GM18951 (cell line): ENCODE measurements around the gene CENPP.
"Not testable (repeated sequence)": the region's sequence is repeated elsewhere in the genome, so short reads cannot be mapped to it uniquely, and the experiment has no call there.

Source experiments
- POLR2A ChIP-seq: IDR thresholded peaks from 4 replicates; pipeline ENCODE4 v1.6.1; 2011; ENCODE audit warnings: mild to moderate bottlenecking; ENCODE audit not compliant: insufficient read length, insufficient read depth; ENCODE audit errors: extremely low read depth
- in situ Hi-C: fragments of 300-500 bp; cut with MboI; formaldehyde crosslinking; loops from one replicate; pipeline ENCODE4 v1.12.0; 2022; ENCODE audit warnings: low sequenced_read_pairs, mixed read lengths, inconsistent platforms; ENCODE audit not compliant: unreplicated experiment

CENPP gene

GRCh38 chr9:92561374-92562330 is 235.9 kb downstream of the CENPP start:
- in situ Hi-C loops: no loop called here
- TF ChIP-seq POLR2A: no peak

DNA sequence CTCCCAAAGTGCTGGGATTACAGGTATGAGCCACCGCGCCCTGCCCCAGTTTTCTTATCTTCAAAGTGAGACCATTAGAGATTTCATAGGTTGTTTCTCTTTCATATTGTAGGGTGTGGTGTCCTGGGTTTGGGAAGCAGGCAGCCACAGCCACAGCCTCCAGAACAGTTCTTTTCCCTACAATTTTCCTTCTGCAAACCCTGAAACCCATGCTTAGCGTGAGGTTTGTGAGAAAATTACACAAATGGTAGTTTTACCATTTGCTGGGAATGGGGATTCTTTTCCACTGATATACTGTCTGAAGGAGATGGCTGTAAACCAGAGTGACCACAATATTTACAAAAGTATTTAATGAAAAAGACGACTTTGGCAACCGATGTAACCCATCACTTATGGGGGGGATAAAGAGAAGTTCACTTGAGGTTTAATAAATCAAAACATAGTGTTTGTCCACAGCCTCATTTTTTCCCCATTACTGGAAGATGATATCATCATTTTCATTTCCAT is 236.8 kb downstream of the CENPP start:
- in situ Hi-C loops: no loop called here
- TF ChIP-seq POLR2A: no peak

DNA sequence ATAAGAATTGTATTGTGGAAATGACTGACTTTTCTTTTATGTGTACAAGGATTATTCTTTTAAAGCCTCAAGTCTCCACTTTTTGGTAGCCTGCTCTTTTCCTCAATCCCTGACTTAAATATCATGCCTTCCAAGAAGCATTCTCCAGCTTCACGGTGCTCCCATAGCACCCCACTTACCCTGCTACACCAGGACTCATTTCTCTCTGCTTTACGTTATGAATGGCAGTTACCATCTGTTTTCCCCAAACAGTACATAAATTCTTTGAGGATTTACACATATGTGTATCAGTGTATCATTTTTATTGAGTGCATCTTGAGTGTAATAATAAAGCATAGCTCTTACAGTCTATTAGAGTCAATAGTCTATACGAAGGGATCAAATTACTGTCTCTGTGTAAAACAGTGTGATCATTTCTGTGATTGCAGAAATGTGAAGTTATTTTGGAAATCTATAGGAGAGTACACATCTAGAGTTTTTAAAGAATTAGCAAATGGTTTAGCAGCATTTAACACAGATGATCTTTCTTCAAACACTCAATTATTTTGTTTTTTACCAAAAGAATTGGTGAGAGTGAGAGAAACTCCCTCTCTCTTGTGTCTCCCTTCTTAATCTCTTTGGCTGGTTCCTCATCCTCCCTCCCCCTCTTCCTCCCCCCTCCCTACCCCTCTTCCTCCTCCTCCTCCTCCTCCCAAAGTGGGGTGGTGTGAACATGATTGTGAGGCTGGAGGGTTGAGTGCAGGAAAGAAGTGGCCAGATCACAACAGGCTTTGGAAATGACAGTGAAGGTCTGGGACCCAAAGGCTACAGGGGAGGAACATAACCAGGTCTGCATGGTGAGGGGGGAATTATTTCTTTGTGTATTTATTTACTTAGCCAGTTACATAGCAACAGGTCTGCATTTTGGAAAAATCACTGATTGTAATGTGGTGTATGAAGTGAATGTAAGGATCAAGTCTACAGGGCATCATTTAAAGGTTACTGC is 237.7 kb downstream of the CENPP start:
- TF ChIP-seq POLR2A: no peak

DNA sequence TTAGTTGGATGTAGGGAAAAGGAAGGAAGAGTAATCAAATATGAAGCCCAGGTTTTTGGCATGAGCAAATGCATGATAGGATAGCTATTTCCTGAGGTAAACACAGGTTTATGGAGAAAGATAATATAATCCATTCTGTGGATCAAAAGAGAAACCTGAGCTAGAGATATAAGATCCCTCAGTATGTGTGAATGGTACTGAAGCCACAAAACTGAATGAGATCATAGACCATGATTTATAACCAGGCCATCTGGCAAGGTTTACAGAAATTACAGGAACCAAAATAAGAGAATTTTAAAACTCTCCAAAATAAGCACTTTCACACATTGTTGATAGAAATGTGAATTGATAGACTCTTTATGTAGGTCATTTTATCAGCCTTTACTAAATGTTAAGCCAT is 238.8 kb downstream of the CENPP start:
- in situ Hi-C loops: no loop called here

More for the DNA sequence above, 237.7 kb downstream of the CENPP start:
- in situ Hi-C loops: no loop called here

GRCh38 chr9:92564982-92565381 is 239.2 kb downstream of the CENPP start:
- TF ChIP-seq POLR2A: no peak
- in situ Hi-C loops: no loop called here

More for the DNA sequence above, 238.8 kb downstream of the CENPP start:
- no peak for TF ChIP-seq POLR2A

DNA sequence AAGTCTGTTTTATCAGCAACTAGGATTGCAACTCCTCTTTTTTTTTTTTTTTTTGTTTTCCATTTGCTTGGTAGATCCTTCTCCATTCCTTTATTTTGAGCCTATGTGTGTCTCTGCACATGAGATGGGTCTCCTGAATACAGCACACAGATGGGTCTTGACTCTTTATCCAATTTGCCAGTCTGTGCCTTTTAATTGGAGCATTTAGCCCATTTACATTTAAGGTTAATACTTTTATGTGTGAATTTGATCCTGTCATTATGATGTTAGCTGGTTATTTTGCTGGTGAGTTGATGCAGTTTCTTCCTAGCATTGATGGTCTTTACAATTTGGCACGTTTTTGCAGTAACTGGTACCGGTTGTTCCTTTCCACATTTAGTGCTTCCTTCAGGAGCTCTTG is 246.1 kb downstream of the CENPP start:
- in situ Hi-C loops: not testable (repeated sequence)

GRCh38 chr9:92573612-92574011 is 247.9 kb downstream of the CENPP start:
- in situ Hi-C loops: not testable (repeated sequence)

DNA sequence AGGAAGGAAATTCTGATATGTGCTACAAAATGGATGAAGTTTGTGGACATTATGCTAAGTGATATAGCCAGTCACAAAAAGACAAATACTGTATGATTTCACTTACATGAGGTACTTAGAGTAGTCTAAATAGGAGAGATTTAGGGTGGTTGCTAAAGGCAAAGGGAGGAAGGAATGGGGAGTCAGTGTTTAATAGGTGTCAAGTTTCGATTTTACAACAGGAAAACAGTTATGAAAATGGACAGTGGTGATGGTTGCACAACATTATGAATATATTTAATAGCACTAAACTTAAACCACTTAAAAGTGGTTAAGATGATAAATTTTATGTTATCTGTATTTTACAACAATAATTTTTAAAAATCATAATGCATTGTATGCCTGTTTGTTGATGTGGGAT is 250.4 kb downstream of the CENPP start:
- no peak for TF ChIP-seq POLR2A
- in situ Hi-C loops: no loop called here

DNA sequence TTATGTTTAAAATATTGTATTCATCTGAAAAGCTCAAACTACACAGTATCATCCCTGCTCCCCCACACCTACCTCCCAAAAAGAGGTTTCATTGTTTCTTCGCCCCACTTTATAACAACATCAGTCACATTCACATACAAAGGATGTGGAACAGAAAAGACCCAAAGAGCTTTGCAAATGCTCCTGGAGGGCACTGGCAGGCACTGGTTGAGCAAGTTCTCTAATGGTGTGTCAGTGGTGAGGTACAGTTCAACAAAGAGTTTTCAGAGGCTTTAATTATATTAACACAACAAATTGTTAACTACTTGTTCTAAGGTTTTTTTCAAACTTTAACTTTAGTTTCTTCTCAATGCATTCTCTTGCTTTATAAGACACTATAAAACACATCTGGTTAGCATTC is 264.2 kb downstream of the CENPP start:
- in situ Hi-C loops: no loop called here
- no peak for TF ChIP-seq POLR2A

DNA sequence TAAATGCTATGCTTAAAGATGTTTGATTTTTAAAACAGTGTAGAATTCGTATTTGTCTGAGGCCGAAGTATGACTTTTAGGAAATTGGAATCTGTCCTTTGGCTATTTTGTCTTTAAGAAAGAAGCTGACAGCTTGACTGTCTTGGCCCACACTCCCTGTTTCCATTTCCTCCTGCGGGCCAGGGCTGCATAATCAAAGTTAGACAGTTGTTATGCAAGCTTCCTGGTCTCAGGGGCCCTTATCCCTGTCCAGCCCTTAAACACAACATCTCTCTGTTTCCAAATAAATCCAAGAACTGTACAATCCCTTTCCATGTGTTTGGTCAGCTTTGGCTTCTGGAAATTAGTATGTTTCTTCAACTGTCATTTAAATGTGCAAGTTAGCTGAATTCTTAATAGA is 264.6 kb downstream of the CENPP start:
- no peak for TF ChIP-seq POLR2A
- in situ Hi-C loops: no loop called here

DNA sequence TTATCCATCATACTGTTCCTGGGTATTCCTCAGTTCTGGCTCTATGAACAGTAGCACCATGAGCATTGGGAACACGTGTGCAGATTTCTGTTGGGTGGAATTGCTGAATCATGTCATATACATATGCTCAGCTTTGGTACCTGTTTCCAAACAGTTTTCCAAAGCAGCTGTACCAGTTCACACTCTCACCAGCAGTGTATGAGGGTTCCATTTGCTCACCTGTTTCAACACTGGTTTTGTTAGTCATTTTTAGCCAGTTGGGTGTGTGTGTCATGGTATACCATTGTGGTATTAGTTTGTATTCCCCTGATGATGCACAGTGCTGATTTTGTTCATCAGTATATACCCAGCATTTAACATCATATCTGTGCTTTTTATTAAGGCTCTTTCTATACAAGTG is 266.8 kb downstream of the CENPP start:
- in situ Hi-C loops: no loop called here
- TF ChIP-seq POLR2A: no peak

- in situ Hi-C loops: no loop called here
Measured at GRCh38 chr9:92592946-92593861, 267.5 kb downstream of the CENPP start.

GRCh38 chr9:92595075-92595474 is 269.3 kb downstream of the CENPP start:
- in situ Hi-C loops: not testable (repeated sequence)

More at GRCh38 chr9:92592946-92593861, 267.5 kb downstream of the CENPP start:
- no peak for TF ChIP-seq POLR2A
